ENCODE data around the gene LRRC30.

GRCh38 chr18:7272311-7273049 lies 41.6 kb downstream of the LRRC30 start:
- TF ChIP-seq EZH2phosphoT487 (IDR thresholded peaks at IDR 0.05; ENCODE audit: borderline replicate concordance): no peak
- TF ChIP-seq EZH2 (IDR thresholded peaks at IDR 0.05): no peak
- TF ChIP-seq, protein P1, sequence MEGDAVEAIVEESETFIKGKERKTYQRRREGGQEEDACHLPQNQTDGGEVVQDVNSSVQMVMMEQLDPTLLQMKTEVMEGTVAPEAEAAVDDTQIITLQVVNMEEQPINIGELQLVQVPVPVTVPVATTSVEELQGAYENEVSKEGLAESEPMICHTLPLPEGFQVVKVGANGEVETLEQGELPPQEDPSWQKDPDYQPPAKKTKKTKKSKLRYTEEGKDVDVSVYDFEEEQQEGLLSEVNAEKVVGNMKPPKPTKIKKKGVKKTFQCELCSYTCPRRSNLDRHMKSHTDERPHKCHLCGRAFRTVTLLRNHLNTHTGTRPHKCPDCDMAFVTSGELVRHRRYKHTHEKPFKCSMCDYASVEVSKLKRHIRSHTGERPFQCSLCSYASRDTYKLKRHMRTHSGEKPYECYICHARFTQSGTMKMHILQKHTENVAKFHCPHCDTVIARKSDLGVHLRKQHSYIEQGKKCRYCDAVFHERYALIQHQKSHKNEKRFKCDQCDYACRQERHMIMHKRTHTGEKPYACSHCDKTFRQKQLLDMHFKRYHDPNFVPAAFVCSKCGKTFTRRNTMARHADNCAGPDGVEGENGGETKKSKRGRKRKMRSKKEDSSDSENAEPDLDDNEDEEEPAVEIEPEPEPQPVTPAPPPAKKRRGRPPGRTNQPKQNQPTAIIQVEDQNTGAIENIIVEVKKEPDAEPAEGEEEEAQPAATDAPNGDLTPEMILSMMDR (IDR thresholded peaks at IDR 0.05 in 2 of 3, conservative IDR thresholded peaks at IDR 0.05 in 1 of 3; ENCODE audit: borderline replicate concordance in 1 of 3, insufficient read depth in 1 of 3, low read depth in 2 of 3, low read length in 2 of 3): no peak
- TF ChIP-seq SIN3A (IDR thresholded peaks at IDR 0.05; ENCODE audit: low read depth): no peak
- TF ChIP-seq TCF7L2 (IDR thresholded peaks at IDR 0.05; ENCODE audit: borderline replicate concordance, extremely low read depth, insufficient read depth, insufficient read length): no peak
- no peak for TF ChIP-seq CBX3 (IDR thresholded peaks at IDR 0.05; ENCODE audit: low read depth)
- TF ChIP-seq POLR2A (IDR thresholded peaks at IDR 0.05; ENCODE audit: borderline replicate concordance, extremely low read depth, insufficient read depth, insufficient read length): no peak
- no peak for TF ChIP-seq SP1 (IDR thresholded peaks at IDR 0.05; ENCODE audit: low read depth)
- no peak for TF ChIP-seq EGR1 (IDR thresholded peaks at IDR 0.05; ENCODE audit: low read depth)

Data from HCT116 (cell line).